HG03469 (cell line): ENCODE data around the gene SH3RF2.
"Not testable (repeated sequence)": the region's sequence is repeated elsewhere in the genome, so short reads cannot be mapped to it uniquely, and the experiment has no call there.

Experiments
- ATAC-seq: cut with Tn5 transposase; IDR thresholded peaks from one replicate; pipeline ENCODE4 v1.9.1; 2021; ENCODE audit warnings: mild to moderate bottlenecking, moderate library complexity, moderate number of reproducible peaks; ENCODE audit not compliant: unreplicated experiment

The SH3RF2 gene

GRCh38 chr5:145978708-145979107, 42.3 kb downstream of the SH3RF2 start:
- ATAC-seq, result no peak

GRCh38 chr5:145979270-145980223, 43.2 kb downstream of the SH3RF2 start:
- no peak for ATAC-seq

- ATAC-seq, result no peak
These were observed 43.9 kb downstream of the SH3RF2 start for GRCh38 chr5:145980259-145980658.

GRCh38 chr5:145980718-145981117, 44.3 kb downstream of the SH3RF2 start:
- ATAC-seq, result no peak

- ATAC-seq, result no peak
These were observed 45.5 kb downstream of the SH3RF2 start for GRCh38 chr5:145981589-145982571.

GRCh38 chr5:145982572-145983318, 46.4 kb downstream of the SH3RF2 start:
- ATAC-seq, result no peak

GRCh38 chr5:145983446-145983845, 47.1 kb downstream of the SH3RF2 start:
- ATAC-seq, result no peak

GRCh38 chr5:145984072-145984471, 47.7 kb downstream of the SH3RF2 start:
- no peak for ATAC-seq

GRCh38 chr5:145987856-145988255, 51.5 kb downstream of the SH3RF2 start:
- ATAC-seq, result no peak

- no peak for ATAC-seq
These were observed 52.6 kb downstream of the SH3RF2 start for GRCh38 chr5:145988993-145989392.

GRCh38 chr5:145989428-145989827, 53.0 kb downstream of the SH3RF2 start:
- ATAC-seq, result no peak

- no peak for ATAC-seq
These were observed 53.8 kb downstream of the SH3RF2 start for GRCh38 chr5:145990170-145990569.

- no peak for ATAC-seq
These were observed 54.7 kb downstream of the SH3RF2 start for GRCh38 chr5:145991044-145991575.

- not testable (repeated sequence) for ATAC-seq
These were observed 57.2 kb downstream of the SH3RF2 start for GRCh38 chr5:145993538-145993937.

GRCh38 chr5:145996135-145996534, 59.8 kb downstream of the SH3RF2 start:
- no peak for ATAC-seq

- ATAC-seq, result no peak
These were observed 62.8 kb downstream of the SH3RF2 start for GRCh38 chr5:145999208-145999607.

GRCh38 chr5:146000072-146000471, 63.7 kb downstream of the SH3RF2 start:
- ATAC-seq, result no peak

- no peak for ATAC-seq
These were observed 65.3 kb downstream of the SH3RF2 start for GRCh38 chr5:146001544-146002190.

- no peak for ATAC-seq
These were observed 66.1 kb downstream of the SH3RF2 start for GRCh38 chr5:146002491-146002890.

- no peak for ATAC-seq
These were observed 67.5 kb downstream of the SH3RF2 start for GRCh38 chr5:146003852-146004251.
